Endometrial microvascular endothelial cells (primary cell): ENCODE data around the gene RANGRF. TPM values are rescaled to one million over a fixed set of nuclear protein-coding genes. Genes with fewer than 3 reads are reported as not detected.

ENCODE experiments used
- in situ Hi-C: cut with HindIII; loops from 2 replicates; pipeline ENCODE4 v1.10.0; 2017; ENCODE audit warnings: low sequenced_read_pairs, low pct_unique_long_range_greater_than_20kb; ENCODE audit errors: inconsistent ontology term
- total RNA-seq: library from RNA; depleted of rRNA; stranded (reverse); fragments of >200 nt; gene quantifications from one replicate; pipeline ENCODE4 v1.2.3, GENCODE V29; 2015; ENCODE audit errors: inconsistent ontology term

Gene RANGRF
- total RNA-seq, 1 donor from 2014 or later: 54.0 TPM

DNA sequence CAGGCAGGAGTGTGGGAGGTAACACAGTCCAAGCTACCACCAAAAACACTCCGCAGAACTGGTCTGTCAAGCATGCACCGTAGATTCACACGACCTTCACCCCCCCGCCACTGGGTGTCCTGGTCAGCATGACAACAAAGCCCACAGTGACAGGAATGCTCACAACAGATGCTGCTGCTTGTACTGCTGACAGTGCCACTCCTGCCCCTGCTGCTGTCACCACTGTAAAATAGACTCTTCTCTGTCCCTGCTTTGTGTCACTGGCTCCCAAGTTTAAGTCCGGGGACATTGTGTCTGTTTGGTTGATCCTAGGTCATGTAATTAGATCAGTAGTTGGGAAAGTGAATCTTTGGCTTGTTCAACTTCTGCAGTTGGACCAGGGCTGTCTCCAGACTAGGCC is 44.2 kb downstream of the RANGRF start:
- in situ Hi-C loops: no loop called here

DNA sequence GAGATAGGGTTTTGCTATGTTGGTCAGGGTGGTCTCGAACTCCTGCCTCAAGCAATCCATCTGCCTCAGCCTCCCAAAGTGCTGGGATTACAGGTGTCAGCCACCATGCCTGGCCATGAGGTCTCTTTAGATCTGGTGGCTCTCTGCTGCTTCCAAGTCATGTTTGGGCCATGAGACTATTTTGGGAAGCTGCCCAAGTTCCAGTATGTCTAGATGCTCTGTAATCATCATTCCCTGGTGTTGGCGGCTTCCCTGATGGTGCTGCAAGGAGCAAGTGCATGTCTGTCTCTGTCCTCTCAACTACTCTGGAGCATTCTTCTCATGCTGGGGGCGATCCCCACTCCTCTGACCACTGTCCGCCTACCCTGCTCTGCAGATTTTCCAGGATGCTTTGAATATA is 44.8 kb downstream of the RANGRF start:
- in situ Hi-C loops: no loop called here

DNA sequence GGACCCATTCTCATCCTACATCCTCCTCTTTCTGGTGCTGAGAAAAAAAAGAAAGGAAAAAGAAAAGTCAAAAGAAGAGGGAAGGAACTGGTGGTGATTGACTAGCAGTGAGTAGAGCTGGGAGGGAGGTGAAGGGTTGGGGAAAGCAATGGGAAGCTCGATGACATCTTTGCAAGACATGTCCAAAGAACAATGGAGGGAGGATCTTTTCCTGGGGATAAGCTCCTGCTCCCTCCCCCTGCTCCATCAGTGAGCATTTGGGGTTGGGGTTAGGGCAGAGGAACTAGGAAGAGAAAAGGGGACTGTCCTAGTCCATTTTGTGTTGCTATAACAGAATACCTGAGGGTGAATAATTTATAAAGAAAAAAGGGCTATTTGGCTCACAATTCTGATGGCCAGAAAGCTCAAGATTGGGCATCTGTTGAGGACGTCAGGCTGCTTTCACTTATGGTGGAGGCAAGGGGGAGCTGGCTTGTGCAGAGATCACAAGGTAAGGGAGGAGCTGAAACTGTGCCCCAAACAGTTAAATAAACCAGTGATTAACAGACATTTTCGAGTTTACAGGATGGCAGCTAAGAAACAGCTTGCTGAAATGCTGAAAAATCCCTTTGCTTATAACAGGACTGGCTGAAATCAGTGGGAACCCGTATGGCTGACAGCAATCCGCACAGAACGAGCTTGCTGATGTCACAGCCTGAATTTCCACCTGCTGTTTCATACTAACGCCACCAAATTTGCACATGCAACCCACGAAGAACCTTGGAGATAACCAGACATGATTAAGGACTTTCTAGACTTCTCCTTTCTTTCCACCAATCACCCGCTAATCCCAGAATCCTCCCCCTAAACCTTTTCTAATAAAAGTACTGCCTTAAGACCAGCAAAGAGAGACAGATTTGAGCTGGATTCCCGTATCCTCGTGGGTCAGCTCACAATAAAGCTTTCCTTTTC is 49.6 kb downstream of the RANGRF start:
- in situ Hi-C loops: no loop called here

DNA sequence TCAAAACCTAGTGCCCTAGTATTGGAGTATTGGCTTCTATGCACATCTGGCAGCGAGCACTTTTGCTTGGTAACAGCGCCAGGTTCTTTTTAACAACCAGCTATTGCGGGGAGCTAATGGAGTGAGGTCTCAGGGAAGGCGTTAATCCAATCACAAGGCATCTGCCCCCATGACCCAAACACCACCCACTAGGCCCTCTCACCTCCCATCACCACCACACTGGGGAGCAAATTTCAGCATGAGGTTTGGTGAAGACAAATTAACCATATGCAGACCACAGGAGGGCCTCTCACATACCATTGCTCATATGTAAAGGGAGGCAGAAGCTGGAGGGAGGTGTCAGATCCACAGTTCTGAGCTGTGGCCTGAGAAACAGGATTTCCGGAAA is 50.3 kb downstream of the RANGRF start:
- in situ Hi-C loops: no loop called here

DNA sequence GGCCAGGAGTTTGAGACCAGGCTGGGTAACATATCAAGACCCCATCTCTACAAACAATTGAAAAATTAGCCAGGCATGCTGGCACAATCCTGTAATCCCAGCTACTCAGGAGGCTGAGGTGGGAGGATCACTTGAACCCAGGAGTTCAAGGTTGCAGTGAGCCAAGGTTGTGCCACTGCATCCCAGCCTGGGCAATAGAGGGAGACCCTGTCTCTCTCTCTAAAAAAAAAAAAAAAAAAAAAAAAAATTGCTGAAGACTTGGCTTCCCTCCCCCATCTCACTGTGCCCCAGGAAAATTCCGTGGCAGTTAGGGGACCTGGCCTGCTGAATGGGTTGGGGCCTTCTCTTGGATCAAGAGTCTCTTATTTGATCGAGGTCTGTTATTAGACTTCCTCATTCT is 51.1 kb downstream of the RANGRF start, which contains the start of gene ODF4:
Gene ODF4, plus strand, starts transcription at position 301 of the 400 bp plus-strand sequence. CDS start 212 bp downstream, outside the sequence.
- in situ Hi-C loops: no loop called here

Other genes starting within 250 kb of the RANGRF start
- gene ALOX15B, start 249.6 kb upstream of the RANGRF start, total RNA-seq: not detected
- not detected for gene ALOX12B, start 201.0 kb upstream of the RANGRF start, total RNA-seq
- 0.19 TPM for gene ALOXE3, start 170.2 kb upstream of the RANGRF start, total RNA-seq
- gene HES7, start 164.6 kb upstream of the RANGRF start, total RNA-seq: not detected
- 20.4 TPM for gene PER1, start 136.3 kb upstream of the RANGRF start, total RNA-seq
- gene VAMP2, start 125.7 kb upstream of the RANGRF start, total RNA-seq: 5.3 TPM
- gene TMEM107, start 112.3 kb upstream of the RANGRF start, total RNA-seq: 34.0 TPM
- gene BORCS6, start 98.5 kb upstream of the RANGRF start, total RNA-seq: 13.3 TPM
- gene AURKB, start 78.1 kb upstream of the RANGRF start, total RNA-seq: 100 TPM
- gene CTC1, start 40.6 kb upstream of the RANGRF start, total RNA-seq: 17.7 TPM
- gene PFAS, start 39.4 kb upstream of the RANGRF start, total RNA-seq: 55.1 TPM
- 2.9 TPM for gene SLC25A35, start 6.7 kb downstream of the RANGRF start, total RNA-seq
- gene ARHGEF15, start 21.6 kb downstream of the RANGRF start, total RNA-seq: 64.0 TPM
- not detected for gene ODF4, start 51.2 kb downstream of the RANGRF start, total RNA-seq
- 3,476 TPM for gene RPL26, start 94.5 kb downstream of the RANGRF start, total RNA-seq
- gene RNF222, start 109.2 kb downstream of the RANGRF start, total RNA-seq: not detected
- 63.9 TPM for gene NDEL1, start 147.2 kb downstream of the RANGRF start, total RNA-seq